GM08714 (cell line): ENCODE results near the gene TXNDC9.

ENCODE experiments used
- H3K4me3 ChIP-seq: fragments of 200-500 bp; sonication (Bioruptor generic); 2 replicates; pipeline ENCODE4 v1.5.1; 2014; ENCODE audit warnings: mild to moderate bottlenecking, low read length, inconsistent platforms
- ZNF274 ChIP-seq: IDR thresholded peaks from 2 replicates; pipeline ENCODE4 v1.6.1; 2012; ENCODE audit warnings: mild to moderate bottlenecking, low read depth, low read length

The TXNDC9 gene

DNA sequence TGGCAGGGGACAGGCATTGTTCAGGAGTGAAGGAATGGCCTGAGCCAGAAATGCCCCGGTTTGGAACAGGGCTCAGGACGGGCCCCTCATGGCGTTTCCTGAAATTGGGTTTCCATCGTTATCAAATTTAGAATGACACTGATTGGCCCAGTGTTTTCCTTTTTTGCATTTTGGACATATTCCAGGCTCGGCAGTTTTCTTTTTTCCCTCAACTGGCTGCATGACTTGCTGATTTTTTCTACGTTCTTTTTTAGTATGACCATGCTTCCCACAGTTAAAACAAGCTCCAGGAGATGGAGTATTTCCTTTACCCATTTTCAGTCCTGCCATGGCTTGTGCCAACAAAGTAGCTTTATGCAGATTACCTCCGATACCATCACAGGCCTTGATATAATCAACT is 60.3 kb downstream of the TXNDC9 start:
- no peak overlapping the region for H3K4me3 ChIP-seq
- no peak for TF ChIP-seq ZNF274
